Measurements from ENCODE around the gene CARM1. TPM values are rescaled to one million over a fixed set of nuclear protein-coding genes. Genes with fewer than 3 reads are reported as not detected.

Gene CARM1
- total RNA-seq, 2 donors from 2014 or later = 6.3 to 11.7 TPM

GRCh38 chr19:10961073-10961860 is 89.9 kb downstream of the CARM1 start:
- DNase-seq (peak in 3 of 4 donors; percentile 30 to 38 (median 31)), ATAC-seq (peak; percentile 60)
- peaks cover 24% of the 10 kb centered on the region for H3K4me1 ChIP-seq
- peak overlapping the region; percentile 64 to 93 (median 86) for H3K27ac ChIP-seq
- whole genome bisulfite sequencing, 2 donors = 0% methylated on average over 20 to 73 of the region's 92 CpGs
- no peaks in the 10 kb centered on the region for H3K27me3 ChIP-seq
- no peaks in the 10 kb centered on the region for H3K36me3 ChIP-seq (replicated peaks in 1 of 2; ENCODE audit: insufficient read depth in 1 of 2, low read depth in 2 of 2)
- intact Hi-C loops (cut with DNase I) = no loop called here
- no peaks in the 10 kb centered on the region for H3K9me3 ChIP-seq
- peak overlapping the region; percentile 17 to 58 for H3K4me3 ChIP-seq
- no peak for TF ChIP-seq CTCF (IDR thresholded peaks at IDR 0.05)
- TF ChIP-seq POLR2A (IDR thresholded peaks at IDR 0.05) = no peak

GRCh38 chr19:10962863-10963262 is 91.5 kb downstream of the CARM1 start:
- ATAC-seq (no peak), DNase-seq (no peak)
- no peaks in the 10 kb centered on the region for H3K9me3 ChIP-seq
- WGBS, 2 donors = 81 to 87% methylated on average over 9 to 10 of the region's 10 CpGs
- TF ChIP-seq CTCF (IDR thresholded peaks at IDR 0.05) = no peak
- no peak for TF ChIP-seq POLR2A (IDR thresholded peaks at IDR 0.05)
- no peak overlapping the region for H3K27ac ChIP-seq
- no peaks in the 10 kb centered on the region for H3K27me3 ChIP-seq
- no peak overlapping the region for H3K4me3 ChIP-seq
- intact Hi-C loops (cut with DNase I) = no loop called here
- H3K36me3 ChIP-seq (replicated peaks in 1 of 2; ENCODE audit: insufficient read depth in 1 of 2, low read depth in 2 of 2) = no peaks in the 10 kb centered on the region
- H3K4me1 ChIP-seq = peaks cover 32% of the 10 kb centered on the region

GRCh38 chr19:10963865-10964264 is 92.5 kb downstream of the CARM1 start:
- no peaks in the 10 kb centered on the region for H3K27me3 ChIP-seq
- intact Hi-C loops (cut with DNase I) = no loop called here
- H3K9me3 ChIP-seq = no peaks in the 10 kb centered on the region
- WGBS, 2 donors = 76 to 88% methylated on average over 4 of the region's 4 CpGs
- H3K4me3 ChIP-seq = no peak overlapping the region
- H3K4me1 ChIP-seq = peaks cover 32% of the 10 kb centered on the region
- H3K27ac ChIP-seq = no peak overlapping the region
- no peak for TF ChIP-seq POLR2A (IDR thresholded peaks at IDR 0.05)
- no peak for TF ChIP-seq CTCF (IDR thresholded peaks at IDR 0.05)
- ATAC-seq (no peak), DNase-seq (no peak)
- no peaks in the 10 kb centered on the region for H3K36me3 ChIP-seq (replicated peaks in 1 of 2; ENCODE audit: insufficient read depth in 1 of 2, low read depth in 2 of 2)

GRCh38 chr19:10964903-10965302 is 93.5 kb downstream of the CARM1 start:
- Histone ChIP-seq H3K27ac (no peak overlapping the region), H3K36me3 (replicated peaks in 1 of 2; ENCODE audit: insufficient read depth in 1 of 2, low read depth in 2 of 2) (no peaks in the 10 kb centered on the region), H3K9me3 (no peaks in the 10 kb centered on the region), H3K4me3 (no peak overlapping the region), H3K4me1 (peaks cover 26% of the 10 kb centered on the region), H3K27me3 (no peaks in the 10 kb centered on the region)
- intact Hi-C loops (cut with DNase I) = no loop called here
- DNase-seq (no peak), ATAC-seq (no peak)
- WGBS, 2 donors = 93 to 98% methylated on average over 3 to 4 of the region's 4 CpGs
- TF ChIP-seq CTCF (IDR thresholded peaks at IDR 0.05) (peak in 1 of 7 experiments; percentile 1), POLR2A (IDR thresholded peaks at IDR 0.05) (no peak)

- Histone ChIP-seq H3K4me1 (peaks cover 22% of the 10 kb centered on the region), H3K4me3 (no peak overlapping the region), H3K9me3 (no peaks in the 10 kb centered on the region), H3K27ac (no peak overlapping the region), H3K36me3 (replicated peaks in 1 of 2; ENCODE audit: insufficient read depth in 1 of 2, low read depth in 2 of 2) (no peaks in the 10 kb centered on the region), H3K27me3 (no peaks in the 10 kb centered on the region)
- WGBS, 2 donors = 82 to 86% methylated on average over 6 of the region's 6 CpGs
- no peak for DNase-seq
- no peak for TF ChIP-seq CTCF (IDR thresholded peaks at IDR 0.05)
- TF ChIP-seq POLR2A (IDR thresholded peaks at IDR 0.05) = no peak
- intact Hi-C loops (cut with DNase I) = no loop called here
- ATAC-seq = no peak
Measured at GRCh38 chr19:10965398-10965797, 94.0 kb downstream of the CARM1 start.

Measured in body of pancreas (tissue), 4 donors.